Natural killer cell (primary cell): ENCODE measurements around the gene NDUFB6. TPM values are rescaled to one million over a fixed set of nuclear protein-coding genes. Genes with fewer than 3 reads are reported as not detected.

Experiments
- ATAC-seq, 3 donors: fragments of 150-1000 bp in 2 of 3; fragments of 200-7000 bp in 1 of 3; cut with Tn5 transposase; 1 replicate in 1 of 3; 2 replicates in 2 of 3; pipeline ENCODE4 v1.10.0; 2021; ENCODE audit warnings: mild to moderate bottlenecking in 2 of 3, moderate library complexity in 2 of 3
- DNase-seq, 2 donors: peaks; one replicate each; pipeline versions ENCODE4 v3.0.0 to v3.0.0-alpha.2; 2013 to 2021; ENCODE audit warnings: mixed read lengths in 1 of 2
- H3K27ac ChIP-seq: one replicate; pipeline ENCODE4 v1.5.1; 2013; ENCODE audit warnings: mild to moderate bottlenecking, low read length
- H3K27me3 ChIP-seq: one replicate; pipeline ENCODE4 v1.6.1; 2013; ENCODE audit warnings: low read length; ENCODE audit not compliant: control insufficient read depth, insufficient read depth
- H3K36me3 ChIP-seq: one replicate; pipeline ENCODE4 v1.6.1; 2013; ENCODE audit warnings: low read length; ENCODE audit not compliant: control insufficient read depth, insufficient read depth
- H3K4me1 ChIP-seq: one replicate; pipeline ENCODE4 v1.6.1; 2013; ENCODE audit warnings: low read length; ENCODE audit not compliant: control insufficient read depth, insufficient read depth
- H3K4me3 ChIP-seq: one replicate; pipeline ENCODE4 v1.5.1; 2013; ENCODE audit warnings: low read length
- H3K9me3 ChIP-seq: one replicate; pipeline ENCODE4 v1.6.1; 2013; ENCODE audit warnings: low read length; ENCODE audit not compliant: control insufficient read depth, insufficient read depth
- H3K27ac Mint-ChIP-seq, 2 donors: one replicate each; pipeline ENCODE4 v1.8.0; 2022; ENCODE audit warnings: mild to moderate bottlenecking in 2 of 2, mixed read lengths in 2 of 2, moderate library complexity in 1 of 2
- H3K27me3 Mint-ChIP-seq, 2 donors: one replicate each; pipeline ENCODE4 v1.8.0; 2022; ENCODE audit warnings: low read depth in 2 of 2, mixed read lengths in 2 of 2
- H3K36me3 Mint-ChIP-seq: one replicate; pipeline ENCODE4 v1.8.0; 2022; ENCODE audit warnings: mixed read lengths
- H3K4me1 Mint-ChIP-seq, 2 donors: one replicate each; pipeline ENCODE4 v1.8.0; 2022; ENCODE audit warnings: mixed read lengths in 2 of 2
- H3K4me3 Mint-ChIP-seq: one replicate; pipeline ENCODE4 v1.8.0; 2022; ENCODE audit warnings: mild to moderate bottlenecking, moderate library complexity, mixed read lengths
- H3K9me3 Mint-ChIP-seq, 2 donors: one replicate each; pipeline ENCODE4 v1.8.0; 2022; ENCODE audit warnings: mixed read lengths in 2 of 2
- CTCF ChIP-seq: fragments of 200-600 bp; IDR thresholded peaks from one replicate; pipeline ENCODE4 v1.8.0; 2022; ENCODE audit warnings: antibody characterized with exemption
- WGBS: methylation state at CpG from one replicate; pipeline ENCODE4 v1.1.7; 2013; ENCODE audit warnings: missing lambda C conversion rate; ENCODE audit not compliant: insufficient coverage; 5-methylcytosine and 5-hydroxymethylcytosine counted together
- intact Hi-C: fragments of 100-400 bp; cut with micrococcal nuclease; formaldehyde crosslinking; loops from one replicate; pipeline ENCODE4 v1.14.2; 2022
- total RNA-seq, 4 donors: library from RNA; stranded (reverse); fragments of 120-200 nt in 1 of 4; gene quantifications; one replicate each; pipeline versions ENCODE4 v1.2.3 to v1.2.4, GENCODE V29; 2013 to 2022

NDUFB6 gene
- total RNA-seq, 3 donors from 2014 or later (not counting 1 experiment from before 2014, with no cell fraction given): 12.6 to 14.6 (median 13.3) TPM

- Histone ChIP-seq H3K27me3 (peaks cover 6% of the 10 kb centered on the region), H3K27ac (no peak overlapping the region), H3K9me3 (no peaks in the 10 kb centered on the region), H3K4me1 (no peaks in the 10 kb centered on the region), H3K36me3 (no peaks in the 10 kb centered on the region), H3K4me3 (no peak overlapping the region)
- Mint-ChIP-seq H3K36me3 (no peaks in the 10 kb centered on the region), H3K27ac (no peak overlapping the region), H3K4me3 (no peak overlapping the region), H3K4me1 (no peaks in the 10 kb centered on the region), H3K9me3 (no peaks in the 10 kb centered on the region), H3K27me3 (peaks cover 28 to 55% of the 10 kb centered on the region in 2 donors)
- peak; percentile 63 to 78 (median 72) for ATAC-seq
- DNase-seq: peak; percentile 71 to 89
- intact Hi-C loops: loop anchor here (1.0 to 2.0 kb wide), 2 partner anchors 201 to 389 kb away; no protein-coding TSS in a partner anchor
- peak; percentile 95 for TF ChIP-seq CTCF
- 4% methylated on average over 2 of the region's 4 CpGs for WGBS
Measured at GRCh38 chr9:32579706-32580331, 6.9 kb upstream of the NDUFB6 start.

GRCh38 chr9:32578976-32579375, 6.0 kb upstream of the NDUFB6 start:
- H3K4me1 Mint-ChIP-seq: no peaks in the 10 kb centered on the region
- H3K4me3 Mint-ChIP-seq: no peak overlapping the region
- no peak overlapping the region for H3K27ac ChIP-seq
- no peaks in the 10 kb centered on the region for H3K36me3 Mint-ChIP-seq
- intact Hi-C loops: loop anchor here (1.0 kb wide), 1 partner anchor 200 kb away; no protein-coding TSS in a partner anchor
- WGBS: 64% methylated on average over 5 of the region's 5 CpGs
- H3K4me3 ChIP-seq: no peak overlapping the region
- peaks cover 25 to 51% of the 10 kb centered on the region in 2 donors for H3K27me3 Mint-ChIP-seq
- peaks cover 3% of the 10 kb centered on the region for H3K27me3 ChIP-seq
- no peaks in the 10 kb centered on the region for H3K36me3 ChIP-seq
- H3K9me3 ChIP-seq: no peaks in the 10 kb centered on the region
- no peaks in the 10 kb centered on the region for H3K4me1 ChIP-seq
- DNase-seq (no peak), ATAC-seq (no peak)
- no peaks in the 10 kb centered on the region for H3K9me3 Mint-ChIP-seq
- H3K27ac Mint-ChIP-seq: no peak overlapping the region
- TF ChIP-seq CTCF: no peak

- no peak for DNase-seq
- Mint-ChIP-seq H3K9me3 (no peaks in the 10 kb centered on the region), H3K4me3 (no peak overlapping the region), H3K36me3 (no peaks in the 10 kb centered on the region), H3K27me3 (peaks cover 23 to 51% of the 10 kb centered on the region in 2 donors), H3K4me1 (peaks cover 13% of the 10 kb centered on the region in 2 donors), H3K27ac (no peak overlapping the region)
- Histone ChIP-seq H3K27ac (no peak overlapping the region), H3K36me3 (no peaks in the 10 kb centered on the region), H3K9me3 (no peaks in the 10 kb centered on the region), H3K4me1 (peaks cover 5% of the 10 kb centered on the region), H3K27me3 (peaks cover 3% of the 10 kb centered on the region), H3K4me3 (no peak overlapping the region)
- ATAC-seq: no peak
- 86% methylated on average over 3 of the region's 3 CpGs for WGBS
- intact Hi-C loops: no loop called here
- TF ChIP-seq CTCF: no peak
Measured at GRCh38 chr9:32577316-32577715, 4.4 kb upstream of the NDUFB6 start.

- no peaks in the 10 kb centered on the region for H3K36me3 Mint-ChIP-seq
- no peak overlapping the region for H3K4me3 Mint-ChIP-seq
- no peak for ATAC-seq
- no peak overlapping the region for H3K27ac ChIP-seq
- H3K27ac Mint-ChIP-seq: no peak overlapping the region
- peaks cover 9% of the 10 kb centered on the region for H3K4me1 ChIP-seq
- no peaks in the 10 kb centered on the region for H3K27me3 ChIP-seq
- no peak overlapping the region for H3K4me3 ChIP-seq
- H3K36me3 ChIP-seq: peaks cover 3% of the 10 kb centered on the region
- H3K9me3 Mint-ChIP-seq: no peaks in the 10 kb centered on the region
- H3K4me1 Mint-ChIP-seq: peaks cover 27% of the 10 kb centered on the region in 2 donors
- no peak for DNase-seq
- TF ChIP-seq CTCF: no peak
- H3K9me3 ChIP-seq: no peaks in the 10 kb centered on the region
- WGBS: 82% methylated on average over 1 of the region's 1 CpG
- intact Hi-C loops: loop anchor here (5.0 kb wide), 1 partner anchor 63 kb away; no protein-coding TSS in a partner anchor
- H3K27me3 Mint-ChIP-seq: peaks cover 17 to 33% of the 10 kb centered on the region in 2 donors
Measured at GRCh38 chr9:32574858-32575257, 1.9 kb upstream of the NDUFB6 start.
